Neuronal stem cell (in vitro differentiated cells): ENCODE results near the gene TNIK.

Source experiments
- DNase-seq: peaks from one replicate; pipeline ENCODE4 v3.0.0-alpha.2; 2013; ENCODE audit warnings: low spot score
- H2AFZ ChIP-seq: one replicate; pipeline ENCODE4 v1.6.1; 2013; ENCODE audit warnings: mild to moderate bottlenecking, low read length, inconsistent platforms
- H2AK5ac ChIP-seq: 2 replicates; pipeline ENCODE4 v1.6.1; 2013; ENCODE audit warnings: low read depth, mild to moderate bottlenecking, inconsistent platforms, low read length, moderate library complexity, mixed read lengths
- H2BK120ac ChIP-seq: 2 replicates; pipeline ENCODE4 v1.6.1; 2013; ENCODE audit warnings: low read depth, mild to moderate bottlenecking, inconsistent platforms, low read length, moderate library complexity, mixed read lengths
- H2BK12ac ChIP-seq: one replicate; pipeline ENCODE4 v1.6.1; 2013; ENCODE audit warnings: low read length, inconsistent platforms
- H2BK15ac ChIP-seq: 2 replicates; pipeline ENCODE4 v1.6.1; 2013; ENCODE audit warnings: mild to moderate bottlenecking, low read length, inconsistent platforms, mixed read lengths
- H2BK5ac ChIP-seq: one replicate; pipeline ENCODE4 v1.6.1; 2013; ENCODE audit warnings: inconsistent platforms, mild to moderate bottlenecking, low read length, moderate library complexity
- H3K14ac ChIP-seq: one replicate; pipeline ENCODE4 v1.6.1; 2013; ENCODE audit warnings: low read length, inconsistent platforms
- H3K18ac ChIP-seq: 2 replicates; pipeline ENCODE4 v1.6.1; 2013; ENCODE audit warnings: low read length, inconsistent platforms
- H3K23ac ChIP-seq: 2 replicates; pipeline ENCODE4 v1.6.1; 2013; ENCODE audit warnings: low read depth, mild to moderate bottlenecking, mixed read lengths, low read length, inconsistent platforms; ENCODE audit not compliant: poor library complexity
- H3K27ac ChIP-seq: replicated peaks from 3 replicates; pipeline ENCODE4 v1.5.1; 2013; ENCODE audit warnings: low read length, inconsistent platforms
- H3K27me3 ChIP-seq, 3 experiments: 2 replicates each; pipeline ENCODE4 v1.6.1; 2013; ENCODE audit warnings: low read length in 3 of 3, mild to moderate bottlenecking in 2 of 3, inconsistent platforms in 1 of 3, low read depth in 1 of 3, mixed read lengths in 1 of 3, moderate library complexity in 1 of 3; ENCODE audit not compliant: control insufficient read depth in 3 of 3, insufficient read depth in 3 of 3
- H3K36me3 ChIP-seq, 2 donors: replicated peaks in 1 of 2; 2 replicates each; pipeline ENCODE4 v1.6.1; 2013; ENCODE audit warnings: low read length in 2 of 2; ENCODE audit not compliant: control insufficient read depth in 2 of 2, insufficient read depth in 2 of 2
- H3K4ac ChIP-seq: 2 replicates; pipeline ENCODE4 v1.6.1; 2013; ENCODE audit warnings: inconsistent platforms, mild to moderate bottlenecking, low read length, moderate library complexity
- H3K4me1 ChIP-seq, 2 donors: 1 replicate in 1 of 2; 2 replicates in 1 of 2; pipeline ENCODE4 v1.6.1; 2013; ENCODE audit warnings: low read length in 2 of 2, low read depth in 1 of 2; ENCODE audit not compliant: control insufficient read depth in 2 of 2, insufficient read depth in 1 of 2
- H3K4me2 ChIP-seq: one replicate; pipeline ENCODE4 v1.6.1; 2013; ENCODE audit warnings: mild to moderate bottlenecking, low read length, inconsistent platforms; ENCODE audit not compliant: insufficient read depth, poor library complexity, severe bottlenecking
- H3K4me3 ChIP-seq, 2 donors: 2 replicates each; pipeline ENCODE4 v1.5.1; 2013; ENCODE audit warnings: low read length in 2 of 2, mild to moderate bottlenecking in 2 of 2, inconsistent platforms in 1 of 2, moderate library complexity in 1 of 2
- H3K79me1 ChIP-seq: one replicate; pipeline ENCODE4 v1.6.1; 2013; ENCODE audit warnings: low read depth, mild to moderate bottlenecking, inconsistent platforms, low read length, moderate library complexity
- H3K9ac ChIP-seq: one replicate; pipeline ENCODE4 v1.6.1; 2013; ENCODE audit warnings: mild to moderate bottlenecking, low read depth, low read length, inconsistent platforms; ENCODE audit not compliant: poor library complexity
- H3K9me3 ChIP-seq, 2 donors: replicated peaks in 1 of 2; 2 replicates each; pipeline versions ENCODE3 to v1.6.1; 2013; ENCODE audit warnings: low read length in 2 of 2, mild to moderate bottlenecking in 2 of 2, inconsistent platforms in 1 of 2, low read depth in 1 of 2, mixed read lengths in 1 of 2, moderate library complexity in 1 of 2; ENCODE audit not compliant: control insufficient read depth in 2 of 2, insufficient read depth in 1 of 2
- H4K8ac ChIP-seq: one replicate; pipeline ENCODE4 v1.6.1; 2013; ENCODE audit warnings: low read depth, mild to moderate bottlenecking, inconsistent platforms, low read length, moderate library complexity
- H4K91ac ChIP-seq: one replicate; pipeline ENCODE4 v1.6.1; 2013; ENCODE audit warnings: low read length, low read depth, mild to moderate bottlenecking, inconsistent platforms; ENCODE audit not compliant: poor library complexity
- WGBS, 2 donors: extraction: QIAGEN DNeasy Blood & Tissue Kit; methylation state at CpG; one replicate each; pipeline ENCODE4 v1.1.7; 2013; ENCODE audit warnings: missing lambda C conversion rate in 2 of 2, mixed read lengths in 1 of 2; ENCODE audit not compliant: insufficient read length in 2 of 2, insufficient replicate concordance in 1 of 2; ENCODE audit errors: extremely low coverage in 2 of 2; 5-methylcytosine and 5-hydroxymethylcytosine counted together

TNIK gene

GRCh38 chr3:171221597-171221996 lies 238.6 kb downstream of the TNIK start:
- no peak overlapping the region for H2BK120ac ChIP-seq
- H3K4me1 ChIP-seq = no peaks in the 10 kb centered on the region
- peaks cover 0 to 22% of the 10 kb centered on the region in 2 donors for H3K36me3 ChIP-seq
- no peak for DNase-seq
- no peak overlapping the region for H3K14ac ChIP-seq
- H2AK5ac ChIP-seq = no peak overlapping the region
- no peak overlapping the region for H2BK12ac ChIP-seq
- H3K27me3 ChIP-seq = no peaks in the 10 kb centered on the region
- H3K4me3 ChIP-seq = no peak overlapping the region
- no peak overlapping the region for H2AFZ ChIP-seq
- no peak overlapping the region for H4K91ac ChIP-seq
- no peak overlapping the region for H3K4me2 ChIP-seq
- H3K9me3 ChIP-seq = peaks cover 0 to 14% of the 10 kb centered on the region in 2 donors
- H3K27ac ChIP-seq = no peak overlapping the region
- H2BK15ac ChIP-seq = no peak overlapping the region
- no peak overlapping the region for H3K9ac ChIP-seq
- H3K23ac ChIP-seq = no peak overlapping the region
- no peak overlapping the region for H4K8ac ChIP-seq
- no peak overlapping the region for H2BK5ac ChIP-seq
- no peak overlapping the region for H3K18ac ChIP-seq
- no peaks in the 10 kb centered on the region for H3K79me1 ChIP-seq
- no CpG with 5 or more reads among the region's 2 CpGs for WGBS, 2 donors
- H3K4ac ChIP-seq = no peak overlapping the region

- DNase-seq = no peak
- Histone ChIP-seq H2BK12ac (no peak overlapping the region), H2BK5ac (no peak overlapping the region), H4K91ac (no peak overlapping the region), H2AK5ac (no peak overlapping the region), H3K4me2 (no peak overlapping the region), H3K23ac (no peak overlapping the region), H3K9ac (no peak overlapping the region), H3K4ac (no peak overlapping the region), H3K79me1 (no peaks in the 10 kb centered on the region), H4K8ac (no peak overlapping the region), H3K36me3 (peaks cover 0 to 18% of the 10 kb centered on the region in 2 donors), H3K18ac (no peak overlapping the region), H3K4me3 (no peak overlapping the region), H3K27me3 (no peaks in the 10 kb centered on the region), H2BK15ac (no peak overlapping the region), H3K14ac (no peak overlapping the region), H3K4me1 (no peaks in the 10 kb centered on the region), H2AFZ (no peak overlapping the region), H3K9me3 (peaks cover 0 to 9% of the 10 kb centered on the region in 2 donors), H3K27ac (no peak overlapping the region), H2BK120ac (no peak overlapping the region)
- WGBS, 2 donors = no CpG with 5 or more reads among the region's 2 CpGs
Observed at GRCh38 chr3:171221104-171221503, 239.1 kb downstream of the TNIK start.

DNA sequence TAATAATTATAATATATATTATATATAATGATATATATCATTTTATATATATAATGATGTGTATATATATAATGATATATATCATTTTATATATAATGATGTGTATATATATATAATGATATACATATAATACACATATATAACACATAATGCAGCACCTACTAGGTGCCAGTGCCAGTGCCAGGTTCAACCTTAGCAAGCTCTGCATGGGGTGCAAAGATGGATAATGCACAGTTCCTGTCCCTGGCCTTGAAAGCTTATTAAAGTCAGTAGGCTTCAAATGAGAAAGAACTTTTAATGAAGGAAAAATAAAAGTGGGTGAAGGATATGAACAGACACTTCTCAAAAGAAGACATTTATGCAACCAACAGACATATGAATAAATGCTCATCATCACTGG lies 240.9 kb downstream of the TNIK start:
- Histone ChIP-seq H3K4ac (no peak overlapping the region), H3K4me1 (no peaks in the 10 kb centered on the region), H3K18ac (no peak overlapping the region), H2AK5ac (no peak overlapping the region), H4K91ac (no peak overlapping the region), H3K14ac (no peak overlapping the region), H2BK15ac (no peak overlapping the region), H3K9ac (no peak overlapping the region), H3K4me2 (no peak overlapping the region), H2AFZ (no peak overlapping the region), H2BK12ac (no peak overlapping the region), H3K23ac (no peak overlapping the region), H4K8ac (no peak overlapping the region), H2BK120ac (no peak overlapping the region), H3K9me3 (no peaks in the 10 kb centered on the region), H3K4me3 (no peak overlapping the region), H2BK5ac (no peak overlapping the region), H3K27me3 (no peaks in the 10 kb centered on the region), H3K79me1 (no peaks in the 10 kb centered on the region), H3K27ac (no peak overlapping the region), H3K36me3 (peaks cover 0 to 4% of the 10 kb centered on the region in 2 donors)
- DNase-seq = no peak

DNA sequence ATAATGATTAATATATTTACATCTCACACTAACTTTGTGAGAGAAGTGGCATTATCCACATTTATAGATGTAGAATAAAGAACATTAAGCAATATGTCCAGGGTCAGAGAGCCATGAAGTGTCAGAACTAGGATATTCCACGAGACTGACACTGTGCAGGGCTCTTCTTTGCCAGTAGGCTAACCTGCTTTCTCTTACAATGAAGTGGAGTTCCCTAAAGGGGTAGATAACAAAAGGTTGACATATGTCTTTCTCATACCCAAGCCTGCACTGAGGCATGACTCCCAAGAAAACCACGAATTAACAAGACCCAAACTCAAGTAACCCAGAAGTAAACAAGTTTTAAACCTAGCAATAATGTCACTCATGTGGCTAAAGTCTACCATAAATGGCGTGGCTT lies 242.1 kb downstream of the TNIK start:
- WGBS, 2 donors = no CpG with 5 or more reads among the region's 3 CpGs
- Histone ChIP-seq H3K4ac (no peak overlapping the region), H2AK5ac (no peak overlapping the region)

More for the DNA sequence above, 242.1 kb downstream of the TNIK start:
- Histone ChIP-seq H3K4me2 (no peak overlapping the region), H3K79me1 (no peaks in the 10 kb centered on the region), H3K9me3 (no peaks in the 10 kb centered on the region), H4K8ac (no peak overlapping the region), H2BK120ac (no peak overlapping the region), H3K27me3 (no peaks in the 10 kb centered on the region), H2AFZ (no peak overlapping the region), H3K14ac (no peak overlapping the region), H4K91ac (no peak overlapping the region), H3K23ac (no peak overlapping the region), H3K4me3 (no peak overlapping the region), H2BK12ac (no peak overlapping the region), H3K27ac (no peak overlapping the region), H2BK5ac (no peak overlapping the region), H3K36me3 (no peaks in the 10 kb centered on the region), H2BK15ac (no peak overlapping the region), H3K9ac (no peak overlapping the region), H3K4me1 (no peaks in the 10 kb centered on the region), H3K18ac (no peak overlapping the region)
- DNase-seq = no peak
